Nephron (organoid): ENCODE data around the gene ABCA13.

ENCODE experiments used
- H3K27ac Mint-ChIP-seq, 3 experiments: 2 replicates each; pipeline ENCODE4 v1.8.0; 2020; ENCODE audit warnings: mixed read lengths in 3 of 3, mild to moderate bottlenecking in 2 of 3, moderate library complexity in 1 of 3
- H3K27me3 Mint-ChIP-seq: 2 replicates; pipeline ENCODE4 v1.8.0; 2021; ENCODE audit warnings: low read depth, mild to moderate bottlenecking, moderate library complexity, mixed read lengths
- H3K36me3 Mint-ChIP-seq: 2 replicates; pipeline ENCODE4 v1.8.0; 2020; ENCODE audit warnings: low read depth, mixed read lengths
- H3K4me1 Mint-ChIP-seq: 2 replicates; pipeline ENCODE4 v1.8.0; 2020; ENCODE audit warnings: mixed read lengths
- H3K4me3 Mint-ChIP-seq, 3 experiments: 2 replicates each; pipeline ENCODE4 v1.8.0; 2020; ENCODE audit warnings: mild to moderate bottlenecking in 3 of 3, mixed read lengths in 3 of 3, moderate library complexity in 2 of 3
- H3K9me3 Mint-ChIP-seq: 2 replicates; pipeline ENCODE4 v1.8.0; 2020; ENCODE audit warnings: mixed read lengths
- CTCF ChIP-seq, 3 experiments: fragments of 200-600 bp; sonication (generic); IDR thresholded peaks; one replicate each; pipeline ENCODE4 v1.5.0; 2021; ENCODE audit warnings: antibody characterized with exemption in 3 of 3; ENCODE audit not compliant: unreplicated experiment in 3 of 3

The ABCA13 gene

GRCh38 chr7:48424731-48425130, 253.5 kb downstream of the ABCA13 start:
- H3K27me3 Mint-ChIP-seq = no peaks in the 10 kb centered on the region
- no peaks in the 10 kb centered on the region for H3K9me3 Mint-ChIP-seq
- H3K27ac Mint-ChIP-seq = no peak overlapping the region
- H3K36me3 Mint-ChIP-seq = no peaks in the 10 kb centered on the region
- TF ChIP-seq CTCF (IDR thresholded peaks at IDR 0.05; ENCODE audit: unreplicated experiment in 3 of 3) = peak; percentile 22 to 39 (median 36)
- no peak overlapping the region for H3K4me3 Mint-ChIP-seq
- peaks cover 13% of the 10 kb centered on the region for H3K4me1 Mint-ChIP-seq

- Mint-ChIP-seq H3K27ac (no peak overlapping the region), H3K9me3 (no peaks in the 10 kb centered on the region), H3K36me3 (no peaks in the 10 kb centered on the region), H3K4me1 (peaks cover 4% of the 10 kb centered on the region), H3K4me3 (no peak overlapping the region), H3K27me3 (no peaks in the 10 kb centered on the region)
- no peak for TF ChIP-seq CTCF (IDR thresholded peaks at IDR 0.05; ENCODE audit: unreplicated experiment in 3 of 3)
Measured at GRCh38 chr7:48426331-48426965, 255.2 kb downstream of the ABCA13 start.

GRCh38 chr7:48426966-48427555, 255.8 kb downstream of the ABCA13 start:
- Mint-ChIP-seq H3K36me3 (no peaks in the 10 kb centered on the region), H3K4me1 (no peaks in the 10 kb centered on the region), H3K4me3 (no peak overlapping the region), H3K9me3 (no peaks in the 10 kb centered on the region), H3K27me3 (no peaks in the 10 kb centered on the region), H3K27ac (peak overlapping the region in 2 of 3 experiments; percentile 5 to 15)
- no peak for TF ChIP-seq CTCF (IDR thresholded peaks at IDR 0.05; ENCODE audit: unreplicated experiment in 3 of 3)

GRCh38 chr7:48427671-48428070, 256.4 kb downstream of the ABCA13 start:
- no peak overlapping the region for H3K27ac Mint-ChIP-seq

GRCh38 chr7:48428091-48428684, 256.9 kb downstream of the ABCA13 start:
- no peak overlapping the region for H3K27ac Mint-ChIP-seq

More at GRCh38 chr7:48427671-48428070, 256.4 kb downstream of the ABCA13 start:
- H3K9me3 Mint-ChIP-seq = no peaks in the 10 kb centered on the region
- H3K4me1 Mint-ChIP-seq = no peaks in the 10 kb centered on the region
- no peaks in the 10 kb centered on the region for H3K27me3 Mint-ChIP-seq
- no peak overlapping the region for H3K4me3 Mint-ChIP-seq
- no peaks in the 10 kb centered on the region for H3K36me3 Mint-ChIP-seq
- TF ChIP-seq CTCF (IDR thresholded peaks at IDR 0.05; ENCODE audit: unreplicated experiment in 3 of 3) = no peak

More at GRCh38 chr7:48428091-48428684, 256.9 kb downstream of the ABCA13 start:
- Mint-ChIP-seq H3K9me3 (no peaks in the 10 kb centered on the region), H3K36me3 (no peaks in the 10 kb centered on the region), H3K4me3 (no peak overlapping the region), H3K27me3 (no peaks in the 10 kb centered on the region), H3K4me1 (no peaks in the 10 kb centered on the region)
- no peak for TF ChIP-seq CTCF (IDR thresholded peaks at IDR 0.05; ENCODE audit: unreplicated experiment in 3 of 3)
